ENCODE data around the gene TCP10L.
"Not testable (repeated sequence)": the region's sequence is repeated elsewhere in the genome, so short reads cannot be mapped to it uniquely, and the experiment has no call there.

Gene TCP10L

DNA sequence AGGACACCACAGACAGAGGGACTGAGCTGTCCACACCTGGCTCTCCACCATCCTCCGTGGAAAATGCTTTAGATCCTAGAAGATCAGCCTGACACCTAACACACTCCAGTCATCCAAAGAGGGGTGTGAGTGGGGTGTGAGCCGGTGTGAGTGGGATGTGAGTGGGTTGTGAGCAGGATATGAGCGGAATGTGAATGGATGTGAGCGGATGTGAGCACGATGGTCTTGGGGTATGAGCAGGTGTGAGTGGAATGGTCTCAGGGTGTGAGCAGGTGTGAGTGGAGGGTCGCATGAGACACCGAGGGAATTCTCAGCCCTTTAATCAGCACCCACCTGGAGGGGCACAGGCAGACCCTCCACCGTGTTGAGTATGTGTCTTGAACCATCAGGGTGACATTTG, 851 bp downstream of the TCP10L start:
- DNase-seq: no peak

- DNase-seq: no peak
Observed at GRCh38 chr21:32581732-32582131, 3.6 kb downstream of the TCP10L start.

DNA sequence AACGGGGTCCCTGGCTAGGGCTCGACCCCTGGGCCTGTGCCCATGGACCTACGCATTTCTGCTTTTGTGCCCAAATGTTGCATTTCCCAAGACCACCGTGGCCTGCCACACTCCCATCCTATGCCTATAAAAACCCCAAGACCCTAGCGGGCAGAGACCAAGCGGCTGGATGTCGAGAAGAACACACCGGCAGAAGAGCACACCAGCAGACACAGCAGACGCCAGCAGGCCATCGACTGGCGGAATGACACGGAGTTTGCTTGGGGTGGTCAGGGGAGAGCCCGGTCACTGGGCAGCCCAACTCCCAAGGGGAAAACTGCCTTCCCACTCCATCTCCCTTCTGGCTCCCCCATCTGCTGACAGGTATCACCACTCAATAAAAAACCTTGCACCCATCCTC, 4.4 kb downstream of the TCP10L start:
- no peak for DNase-seq

- no peak for DNase-seq
Observed at GRCh38 chr21:32578107-32578691, 7.1 kb downstream of the TCP10L start.

- no peak for DNase-seq
Observed at GRCh38 chr21:32576011-32576410, 9.3 kb downstream of the TCP10L start.

DNA sequence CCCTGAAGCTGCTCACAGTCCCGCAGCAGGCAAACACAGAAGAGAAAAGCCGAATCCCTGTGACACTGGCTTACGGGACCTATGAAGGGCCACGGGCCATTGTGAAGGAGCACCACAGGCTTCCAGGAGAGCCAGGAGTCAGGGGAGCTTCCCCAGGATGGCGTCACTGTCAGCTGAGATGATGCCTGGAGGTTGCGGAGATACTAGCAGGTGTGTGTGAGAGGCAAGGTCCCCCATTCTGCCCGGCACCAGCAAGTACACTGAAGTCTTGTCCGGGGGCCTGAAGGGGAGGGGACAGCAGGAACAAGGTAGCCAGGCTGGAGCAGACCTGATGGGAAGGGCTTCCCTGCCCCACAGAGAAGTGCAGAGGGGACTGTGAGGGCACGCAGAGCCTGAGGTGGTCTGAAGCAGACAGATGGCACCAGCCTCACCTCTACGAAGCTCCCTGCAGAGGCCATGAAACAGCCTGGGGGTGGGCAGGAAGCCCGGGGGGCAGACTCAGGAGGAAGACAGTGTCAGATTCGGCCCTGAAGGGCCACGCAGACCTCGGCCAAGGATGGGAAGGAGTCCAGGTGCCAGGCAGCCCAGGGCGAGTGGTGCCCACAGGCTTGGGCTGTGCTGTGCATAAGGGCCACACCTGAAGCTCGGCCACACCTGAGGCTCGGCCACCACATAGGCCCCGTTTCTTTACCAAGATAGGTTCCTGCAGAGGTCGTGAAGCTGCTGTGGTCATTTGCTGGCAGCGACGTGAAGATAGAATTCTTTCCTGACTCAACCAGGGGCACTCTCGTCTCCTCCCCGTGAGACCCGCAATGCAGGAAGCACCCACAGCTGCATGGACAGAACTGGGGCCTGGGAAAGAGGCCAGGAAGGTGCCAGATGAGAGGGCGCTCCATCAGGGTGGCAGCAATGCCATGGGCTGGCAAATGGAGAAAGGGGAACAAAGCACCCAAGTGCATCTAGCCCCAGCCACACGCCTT, 10.1 kb downstream of the TCP10L start:
- no peak for DNase-seq

- peak; percentile 68 for DNase-seq
Observed at GRCh38 chr21:32572574-32573420, 12.5 kb downstream of the TCP10L start.

DNA sequence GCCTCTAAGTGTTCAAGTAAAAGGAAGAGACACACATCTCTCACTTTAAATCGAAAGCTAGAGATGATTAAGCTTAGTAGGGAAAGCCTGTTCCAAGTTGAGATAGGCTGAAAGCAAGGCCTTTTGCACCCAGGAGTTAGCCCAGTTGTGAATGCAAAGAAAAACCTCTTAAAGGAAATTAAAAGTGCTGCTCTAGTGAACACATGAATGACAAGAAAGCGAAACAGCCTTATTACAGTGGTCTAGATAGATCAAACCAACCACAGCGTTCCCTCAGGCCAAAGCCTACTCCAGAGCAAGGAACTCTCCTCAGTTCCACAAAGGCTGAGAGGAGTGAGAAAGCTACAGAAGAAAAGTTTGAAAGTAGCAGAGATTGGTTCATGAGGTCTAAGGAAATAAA, 14.9 kb downstream of the TCP10L start:
- no peak for DNase-seq

DNA sequence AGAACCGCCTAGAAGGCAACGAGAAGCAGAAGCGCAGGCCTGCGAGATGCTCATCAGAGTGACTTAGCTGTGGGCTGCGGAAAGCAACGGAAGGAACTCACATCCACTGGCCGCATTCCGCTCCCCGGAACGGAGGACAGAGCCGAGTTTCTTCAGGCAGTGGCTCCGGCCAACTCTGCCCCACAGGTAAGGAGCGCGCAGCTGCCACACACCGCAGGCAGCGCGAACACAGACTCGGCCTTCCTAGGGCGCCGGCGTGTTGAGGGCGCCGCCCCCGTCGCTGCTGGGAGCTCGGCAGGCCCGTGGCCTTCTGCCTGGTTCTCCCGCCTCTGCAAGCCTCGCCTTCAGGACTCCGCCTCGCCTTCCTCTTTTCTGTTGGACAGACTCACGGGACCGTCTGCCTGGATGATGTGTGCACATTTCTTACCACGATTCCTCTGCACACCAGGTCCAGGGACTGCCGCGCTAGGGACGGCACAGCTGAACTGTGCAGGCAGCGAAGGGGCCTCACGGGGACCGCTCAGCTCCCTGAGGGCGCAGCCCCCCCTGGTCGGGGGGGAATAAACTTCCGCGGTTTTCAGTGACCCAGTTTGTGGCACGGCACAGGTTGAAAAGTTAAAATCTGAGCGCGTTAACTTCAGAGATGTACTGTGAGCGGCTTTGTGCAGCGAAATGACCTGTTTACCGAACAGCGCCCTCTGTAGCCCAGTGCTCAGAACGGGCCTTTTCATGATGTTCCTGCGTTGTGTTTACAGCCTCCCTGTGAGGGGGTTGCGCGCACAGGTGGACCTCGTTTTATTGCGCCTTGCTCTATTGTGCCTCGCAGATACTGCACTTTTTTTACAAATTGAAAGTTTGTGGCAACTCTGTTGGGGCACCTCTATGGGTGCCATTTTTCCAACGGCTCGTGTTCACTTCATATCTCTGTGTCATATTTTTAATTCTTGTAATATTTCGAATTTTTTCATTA, 15.8 kb downstream of the TCP10L start:
- peak; percentile 76 for DNase-seq

DNA sequence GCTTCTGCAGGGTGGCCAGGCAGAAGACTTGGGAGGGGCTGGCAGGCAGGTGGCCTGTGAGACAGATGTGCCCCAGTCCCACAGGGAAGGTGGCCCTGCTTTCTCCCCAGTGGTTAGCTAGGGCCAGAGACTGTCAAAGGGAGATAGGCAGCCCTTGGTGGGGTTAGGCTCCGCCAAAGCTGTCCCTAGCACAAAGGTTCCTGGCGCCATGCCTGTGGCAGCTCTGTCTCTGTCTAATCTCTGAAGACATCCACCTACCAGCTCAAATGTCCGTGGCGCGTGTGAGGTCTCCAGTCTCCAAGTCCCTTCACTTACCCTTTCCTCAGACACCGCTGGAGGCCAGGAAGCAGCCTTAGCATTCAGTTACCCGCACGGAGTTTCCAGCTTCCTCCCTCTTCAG, 17.7 kb downstream of the TCP10L start:
- DNase-seq: no peak

GRCh38 chr21:32566741-32567389, 18.5 kb downstream of the TCP10L start:
- DNase-seq: no peak

- no peak for DNase-seq
Observed at GRCh38 chr21:32565856-32566465, 19.4 kb downstream of the TCP10L start.

DNA sequence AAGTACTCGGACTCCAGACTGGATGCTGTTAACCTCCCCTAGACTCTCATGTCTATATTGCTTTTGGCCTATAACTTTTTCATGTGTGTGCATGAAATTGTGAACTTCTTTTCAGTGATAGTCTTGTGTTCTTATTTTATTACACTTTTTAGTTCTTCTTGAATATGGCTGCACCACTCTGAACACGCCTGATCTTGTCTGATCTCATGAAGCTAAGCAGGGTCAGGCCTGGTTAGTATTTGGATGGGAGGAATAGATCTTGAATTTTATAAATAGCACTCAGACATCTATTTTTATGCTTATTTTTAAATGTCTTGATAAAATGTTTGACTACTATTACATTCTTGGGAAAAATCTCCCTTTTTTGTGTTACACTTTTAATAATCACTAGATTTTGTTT, 22.4 kb downstream of the TCP10L start:
- DNase-seq: no peak

GRCh38 chr21:32562426-32562825, 22.9 kb downstream of the TCP10L start:
- DNase-seq: no peak

GRCh38 chr21:32561476-32561875, 23.8 kb downstream of the TCP10L start:
- not testable (repeated sequence) for DNase-seq

- no peak for DNase-seq
Observed at GRCh38 chr21:32560896-32561295, 24.4 kb downstream of the TCP10L start.

GRCh38 chr21:32559006-32559610, 26.2 kb downstream of the TCP10L start:
- no peak for DNase-seq

- DNase-seq: no peak
Observed at GRCh38 chr21:32558106-32558505, 27.2 kb downstream of the TCP10L start.

GRCh38 chr21:32554832-32555638, 30.3 kb downstream of the TCP10L start:
- no peak for DNase-seq

DNA sequence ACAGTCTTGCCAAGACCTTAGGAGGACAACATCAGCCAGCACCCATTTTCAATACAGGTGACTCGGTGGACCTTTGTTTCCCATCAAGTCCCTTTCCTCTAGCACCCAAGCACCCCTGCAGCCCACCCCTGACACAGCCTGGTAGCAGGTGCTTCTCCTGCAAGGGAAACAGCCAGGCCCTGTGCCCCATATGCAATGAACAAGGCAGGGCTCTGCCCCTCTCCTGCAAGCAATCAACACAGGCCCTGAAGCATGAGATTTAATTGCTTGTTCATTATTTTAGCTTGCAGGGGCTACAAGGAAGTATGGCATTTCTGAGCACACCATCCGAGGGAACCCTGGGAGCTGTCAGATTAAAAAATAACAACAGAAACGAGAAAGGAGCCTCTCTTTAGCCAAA, 35.4 kb downstream of the TCP10L start:
- no peak for DNase-seq

All from DMS79 treated with DMSO at 0.1 percent for 48 hours (cell line).